Mucosa of rectum (tissue), 2 donors: Measurements from ENCODE around the gene NRCAM.

Experiments
- H3K27ac ChIP-seq, 2 donors: one replicate each; pipeline ENCODE4 v1.7.0; 2013; ENCODE audit warnings: inconsistent platforms in 2 of 2, low read depth in 2 of 2, low read length in 2 of 2
- H3K27me3 ChIP-seq, 2 donors: one replicate each; pipeline ENCODE4 v1.7.0; 2013; ENCODE audit warnings: low read length in 2 of 2; ENCODE audit not compliant: control insufficient read depth in 2 of 2, insufficient read depth in 2 of 2
- H3K36me3 ChIP-seq, 2 donors: one replicate each; pipeline ENCODE4 v1.7.0; 2013; ENCODE audit warnings: low read length in 2 of 2; ENCODE audit not compliant: control insufficient read depth in 2 of 2, insufficient read depth in 2 of 2
- H3K4me1 ChIP-seq, 2 donors: one replicate each; pipeline ENCODE4 v1.7.0; 2013; ENCODE audit warnings: low read length in 2 of 2, mild to moderate bottlenecking in 1 of 2; ENCODE audit not compliant: control insufficient read depth in 2 of 2, insufficient read depth in 2 of 2
- H3K4me3 ChIP-seq, 2 donors: one replicate each; pipeline ENCODE4 v1.7.0; 2013; ENCODE audit warnings: low read length in 2 of 2
- H3K9ac ChIP-seq, 2 donors: one replicate each; pipeline ENCODE4 v1.7.0; 2013; ENCODE audit warnings: low read length in 2 of 2, low read depth in 1 of 2, mild to moderate bottlenecking in 1 of 2
- H3K9me3 ChIP-seq, 2 donors: one replicate each; pipeline ENCODE4 v1.7.0; 2013; ENCODE audit warnings: low read length in 2 of 2; ENCODE audit not compliant: control insufficient read depth in 2 of 2
- donor health status: healthy.
- donor health status: Normal muscosa, but diverticular disease.

NRCAM gene

GRCh38 chr7:108181073-108181985 is 274.9 kb downstream of the NRCAM start:
- Histone ChIP-seq H3K4me3 (no peak overlapping the region), H3K9me3 (no peaks in the 10 kb centered on the region), H3K27ac (no peak overlapping the region), H3K27me3 (no peaks in the 10 kb centered on the region), H3K36me3 (no peaks in the 10 kb centered on the region), H3K4me1 (no peaks in the 10 kb centered on the region), H3K9ac (no peak overlapping the region)

- Histone ChIP-seq H3K27me3 (no peaks in the 10 kb centered on the region), H3K27ac (no peak overlapping the region)
These were observed 277.8 kb downstream of the NRCAM start for GRCh38 chr7:108178398-108178797.

GRCh38 chr7:108171164-108171563 is 285.1 kb downstream of the NRCAM start:
- H3K9ac ChIP-seq: no peak overlapping the region
- H3K4me1 ChIP-seq: no peaks in the 10 kb centered on the region
- H3K4me3 ChIP-seq: no peak overlapping the region
- no peaks in the 10 kb centered on the region for H3K36me3 ChIP-seq
- H3K9me3 ChIP-seq: no peaks in the 10 kb centered on the region
- H3K27ac ChIP-seq: no peak overlapping the region
- no peaks in the 10 kb centered on the region for H3K27me3 ChIP-seq

More at GRCh38 chr7:108178398-108178797, 277.8 kb downstream of the NRCAM start:
- H3K36me3 ChIP-seq: no peaks in the 10 kb centered on the region
- H3K9me3 ChIP-seq: no peaks in the 10 kb centered on the region
- H3K9ac ChIP-seq: no peak overlapping the region
- H3K4me1 ChIP-seq: no peaks in the 10 kb centered on the region
- H3K4me3 ChIP-seq: no peak overlapping the region

- H3K9me3 ChIP-seq: no peaks in the 10 kb centered on the region
- H3K4me3 ChIP-seq: no peak overlapping the region
- no peaks in the 10 kb centered on the region for H3K27me3 ChIP-seq
- no peak overlapping the region for H3K27ac ChIP-seq
- H3K36me3 ChIP-seq: no peaks in the 10 kb centered on the region
- no peak overlapping the region for H3K9ac ChIP-seq
- H3K4me1 ChIP-seq: no peaks in the 10 kb centered on the region
These were observed 286.0 kb downstream of the NRCAM start for GRCh38 chr7:108170251-108170650.

- no peak overlapping the region for H3K9ac ChIP-seq
- no peaks in the 10 kb centered on the region for H3K9me3 ChIP-seq
- H3K36me3 ChIP-seq: no peaks in the 10 kb centered on the region
- no peaks in the 10 kb centered on the region for H3K4me1 ChIP-seq
- H3K27me3 ChIP-seq: no peaks in the 10 kb centered on the region
- H3K4me3 ChIP-seq: peak overlapping the region in 1 of 2 donors; percentile 23
- H3K27ac ChIP-seq: no peak overlapping the region
These were observed 288.8 kb downstream of the NRCAM start for GRCh38 chr7:108167460-108167859.

- H3K27ac ChIP-seq: no peak overlapping the region
- no peaks in the 10 kb centered on the region for H3K36me3 ChIP-seq
- H3K9ac ChIP-seq: no peak overlapping the region
- no peak overlapping the region for H3K4me3 ChIP-seq
- H3K4me1 ChIP-seq: no peaks in the 10 kb centered on the region
- H3K27me3 ChIP-seq: no peaks in the 10 kb centered on the region
- no peaks in the 10 kb centered on the region for H3K9me3 ChIP-seq
These were observed 289.5 kb downstream of the NRCAM start for GRCh38 chr7:108166687-108167086.

- Histone ChIP-seq H3K36me3 (no peaks in the 10 kb centered on the region), H3K27ac (no peak overlapping the region), H3K9me3 (no peaks in the 10 kb centered on the region), H3K27me3 (no peaks in the 10 kb centered on the region), H3K4me1 (no peaks in the 10 kb centered on the region), H3K9ac (no peak overlapping the region), H3K4me3 (no peak overlapping the region)
These were observed 290.5 kb downstream of the NRCAM start for GRCh38 chr7:108165723-108166122.

GRCh38 chr7:108164946-108165345 is 291.3 kb downstream of the NRCAM start:
- Histone ChIP-seq H3K4me3 (no peak overlapping the region), H3K9me3 (no peaks in the 10 kb centered on the region), H3K27me3 (no peaks in the 10 kb centered on the region), H3K27ac (no peak overlapping the region), H3K9ac (no peak overlapping the region), H3K36me3 (no peaks in the 10 kb centered on the region), H3K4me1 (no peaks in the 10 kb centered on the region)

GRCh38 chr7:108164342-108164741 is 291.9 kb downstream of the NRCAM start:
- no peak overlapping the region for H3K4me3 ChIP-seq
- no peaks in the 10 kb centered on the region for H3K9me3 ChIP-seq
- no peak overlapping the region for H3K9ac ChIP-seq
- no peaks in the 10 kb centered on the region for H3K4me1 ChIP-seq
- H3K27ac ChIP-seq: no peak overlapping the region
- no peaks in the 10 kb centered on the region for H3K27me3 ChIP-seq
- H3K36me3 ChIP-seq: no peaks in the 10 kb centered on the region

- Histone ChIP-seq H3K9me3 (no peaks in the 10 kb centered on the region), H3K9ac (no peak overlapping the region), H3K27me3 (no peaks in the 10 kb centered on the region), H3K4me1 (no peaks in the 10 kb centered on the region), H3K36me3 (no peaks in the 10 kb centered on the region), H3K27ac (no peak overlapping the region), H3K4me3 (no peak overlapping the region)
These were observed 297.5 kb downstream of the NRCAM start for GRCh38 chr7:108158776-108159175.
